Activated T-helper 1 cell treated with anti-CD3 and anti-CD28 coated beads, Interleukin-12 subunit alpha, Interleukin-12 subunit beta, Interleukin-2, Interleukin-4 antibody, amounts not matched to agents 30 ng/mL and 10 ng/mL and 1 ng/mL, durations not matched to agents 14 hours and 24 hours and 36 hours (primary cell): ENCODE results near the gene PRTFDC1. TPM values are rescaled to one million over a fixed set of nuclear protein-coding genes. Genes with fewer than 3 reads are reported as not detected.
"Not testable (repeated sequence)": the region's sequence is repeated elsewhere in the genome, so short reads cannot be mapped to it uniquely, and the experiment has no call there.

Experiments used
- DNase-seq: peaks from one replicate; pipeline ENCODE4 v3.0.0; 2021; ENCODE audit warnings: low spot score
- H3K27ac Mint-ChIP-seq: one replicate; pipeline ENCODE4 v1.8.0; 2021; ENCODE audit warnings: mild to moderate bottlenecking, mixed read lengths
- H3K27me3 Mint-ChIP-seq: one replicate; pipeline ENCODE4 v1.8.0; 2022; ENCODE audit warnings: mild to moderate bottlenecking, moderate library complexity, mixed read lengths; ENCODE audit not compliant: insufficient read depth
- H3K36me3 Mint-ChIP-seq: one replicate; pipeline ENCODE4 v1.8.0; 2021; ENCODE audit warnings: low read depth, mixed read lengths
- H3K4me1 Mint-ChIP-seq: one replicate; pipeline ENCODE4 v1.8.0; 2021; ENCODE audit warnings: low read depth, mixed read lengths
- H3K4me3 Mint-ChIP-seq: one replicate; pipeline ENCODE4 v1.8.0; 2021; ENCODE audit warnings: mild to moderate bottlenecking, moderate library complexity, mixed read lengths
- H3K9me3 Mint-ChIP-seq: one replicate; pipeline ENCODE4 v1.8.0; 2021; ENCODE audit warnings: mixed read lengths
- intact Hi-C: fragments of 100-400 bp; cut with micrococcal nuclease; formaldehyde crosslinking; loops from one replicate; pipeline ENCODE4 v1.15.1; 2024
- total RNA-seq: library from RNA; stranded (reverse); gene quantifications from 2 replicates; pipeline ENCODE4 v1.2.3, GENCODE V29; 2022

The PRTFDC1 gene
- total RNA-seq, 1 donor from 2014 or later = 0.57 TPM

- no peak overlapping the region for H3K4me3 Mint-ChIP-seq
Measured at GRCh38 chr10:24851629-24852028, 100.8 kb downstream of the PRTFDC1 start.

DNA sequence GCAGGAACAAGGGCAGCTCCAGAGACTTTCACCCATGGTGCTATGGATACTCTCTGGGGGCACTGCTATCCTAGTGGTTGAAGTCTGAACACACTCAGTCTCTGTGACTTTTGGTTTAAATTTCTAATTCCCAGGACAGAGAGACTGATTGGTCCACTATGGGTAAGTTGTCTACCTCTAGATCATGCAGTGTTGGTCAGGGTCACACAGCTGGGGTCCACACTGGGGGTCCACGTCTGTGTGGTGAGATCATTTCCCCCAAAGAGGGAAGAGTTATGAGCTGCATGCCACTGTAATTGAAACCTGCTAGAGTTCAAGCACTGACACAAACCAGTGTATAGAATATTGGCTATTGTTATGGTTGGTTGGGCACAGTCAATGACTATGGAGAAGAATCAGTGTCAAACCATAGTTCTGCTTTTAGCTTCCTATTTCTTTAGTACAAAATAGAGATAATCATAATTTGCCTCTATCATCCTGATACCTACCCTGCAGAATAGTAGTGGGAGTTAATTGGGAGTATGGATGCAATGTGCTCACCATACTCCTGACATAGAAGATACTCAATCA lies 101.6 kb downstream of the PRTFDC1 start:
- no peak for DNase-seq
- intact Hi-C loops = no loop called here
- no peak overlapping the region for H3K4me3 Mint-ChIP-seq
- H3K27me3 Mint-ChIP-seq = peaks cover 4% of the 10 kb centered on the region
- H3K27ac Mint-ChIP-seq = no peak overlapping the region
- H3K9me3 Mint-ChIP-seq = no peaks in the 10 kb centered on the region
- H3K36me3 Mint-ChIP-seq = no peaks in the 10 kb centered on the region
- H3K4me1 Mint-ChIP-seq = peaks cover 7% of the 10 kb centered on the region

More at GRCh38 chr10:24851629-24852028, 100.8 kb downstream of the PRTFDC1 start:
- intact Hi-C loops = no loop called here
- Mint-ChIP-seq H3K36me3 (no peaks in the 10 kb centered on the region), H3K9me3 (no peaks in the 10 kb centered on the region), H3K4me1 (peaks cover 7% of the 10 kb centered on the region), H3K27ac (no peak overlapping the region), H3K27me3 (peaks cover 4% of the 10 kb centered on the region)
- no peak for DNase-seq

DNA sequence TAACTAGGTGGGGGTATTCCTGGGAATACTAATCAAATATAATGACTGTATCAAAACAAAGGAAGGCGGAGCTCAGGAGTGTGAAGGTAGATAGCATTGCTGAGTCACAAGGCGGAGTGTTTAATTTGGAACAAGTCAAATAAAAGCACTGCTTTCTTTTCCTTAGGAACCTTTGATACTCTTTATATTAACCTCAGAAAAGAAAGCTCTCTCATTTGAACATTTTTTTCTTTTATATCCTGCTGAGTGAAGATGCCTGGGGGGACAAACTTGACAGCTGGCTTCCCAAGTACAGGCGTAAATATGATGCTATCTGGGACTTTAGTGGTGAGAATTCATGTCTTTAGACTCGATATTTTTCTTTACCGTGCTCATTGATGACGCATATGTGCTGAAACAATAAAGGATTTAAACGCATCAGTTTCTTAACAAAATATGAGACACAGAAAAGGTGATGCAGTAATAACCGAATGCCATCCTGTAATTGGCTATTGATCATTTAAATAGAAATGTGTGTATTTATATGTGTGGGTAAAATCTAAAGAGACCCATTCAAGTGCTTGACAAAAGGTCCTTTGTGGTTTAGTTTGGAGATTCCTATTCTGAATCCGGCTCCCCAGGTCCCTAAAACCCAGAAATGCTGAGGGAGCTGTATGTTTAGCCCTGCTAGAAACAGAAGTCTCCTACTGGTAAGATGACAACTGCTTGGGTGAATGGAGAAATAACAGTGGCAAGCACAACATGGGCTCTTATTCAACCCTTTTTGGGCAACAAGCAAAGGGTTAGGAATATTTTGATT lies 102.7 kb downstream of the PRTFDC1 start:
- Mint-ChIP-seq H3K9me3 (peaks cover 2% of the 10 kb centered on the region), H3K4me1 (peaks cover 10% of the 10 kb centered on the region), H3K27ac (no peak overlapping the region), H3K4me3 (no peak overlapping the region), H3K36me3 (no peaks in the 10 kb centered on the region), H3K27me3 (peaks cover 2% of the 10 kb centered on the region)
- intact Hi-C loops = no loop called here
- DNase-seq = no peak

- H3K4me1 Mint-ChIP-seq = peaks cover 12% of the 10 kb centered on the region
- no peaks in the 10 kb centered on the region for H3K27me3 Mint-ChIP-seq
- H3K36me3 Mint-ChIP-seq = no peaks in the 10 kb centered on the region
- H3K4me3 Mint-ChIP-seq = no peak overlapping the region
- H3K9me3 Mint-ChIP-seq = peaks cover 3% of the 10 kb centered on the region
- intact Hi-C loops = no loop called here
- H3K27ac Mint-ChIP-seq = no peak overlapping the region
- no peak for DNase-seq
Measured at GRCh38 chr10:24849051-24849450, 103.4 kb downstream of the PRTFDC1 start.

- H3K27me3 Mint-ChIP-seq = no peaks in the 10 kb centered on the region
- DNase-seq = no peak
- H3K9me3 Mint-ChIP-seq = peaks cover 3% of the 10 kb centered on the region
- intact Hi-C loops = no loop called here
- H3K4me1 Mint-ChIP-seq = peaks cover 12% of the 10 kb centered on the region
- H3K4me3 Mint-ChIP-seq = no peak overlapping the region
- no peaks in the 10 kb centered on the region for H3K36me3 Mint-ChIP-seq
- H3K27ac Mint-ChIP-seq = no peak overlapping the region
Measured at GRCh38 chr10:24848195-24848594, 104.2 kb downstream of the PRTFDC1 start.

DNA sequence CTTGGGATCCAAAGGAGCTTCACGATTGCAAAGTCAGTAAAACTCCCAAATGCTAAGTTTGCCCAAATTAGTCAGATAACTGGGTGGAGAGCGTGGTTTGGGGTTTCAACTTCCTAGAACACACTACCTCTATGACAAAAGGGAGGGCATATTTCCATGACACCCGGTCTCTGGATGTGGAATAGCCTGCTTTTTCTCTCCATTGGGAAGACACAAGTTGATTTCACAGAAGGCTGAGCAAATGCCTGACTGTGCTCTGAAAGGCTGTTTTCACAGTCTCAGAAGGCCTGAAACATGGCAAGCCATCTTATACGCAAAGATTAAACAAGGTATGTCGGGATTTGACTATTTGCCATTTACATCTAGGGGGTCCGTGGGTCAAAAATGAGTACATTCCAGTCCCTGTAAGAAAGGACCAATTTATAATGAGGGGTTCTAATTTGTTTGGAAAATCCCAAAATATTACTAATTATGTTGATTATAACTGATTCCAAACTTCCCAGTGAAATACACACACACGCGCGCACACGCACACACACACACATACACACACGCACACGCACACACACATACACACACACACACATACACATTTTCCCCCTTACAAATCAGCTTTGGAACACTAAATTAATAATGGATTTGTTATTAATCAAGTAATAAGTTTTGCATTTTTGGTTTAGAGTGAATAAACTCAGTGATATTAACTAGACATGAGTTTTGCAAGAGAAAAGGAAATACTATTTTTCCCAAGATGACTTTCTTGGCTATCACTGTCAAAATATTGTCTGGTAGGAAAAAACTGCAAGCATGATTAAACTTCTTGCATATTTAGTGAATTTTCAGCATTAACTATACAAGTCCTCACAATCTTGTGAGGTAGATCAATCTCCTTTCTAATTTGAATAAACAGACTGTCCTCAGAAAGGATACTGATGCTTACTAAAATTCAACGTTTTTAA lies 105.0 kb downstream of the PRTFDC1 start:
- H3K9me3 Mint-ChIP-seq = peaks cover 3% of the 10 kb centered on the region
- intact Hi-C loops = no loop called here
- H3K4me1 Mint-ChIP-seq = peaks cover 12% of the 10 kb centered on the region
- H3K27ac Mint-ChIP-seq = no peak overlapping the region
- H3K36me3 Mint-ChIP-seq = no peaks in the 10 kb centered on the region
- H3K27me3 Mint-ChIP-seq = no peaks in the 10 kb centered on the region
- no peak overlapping the region for H3K4me3 Mint-ChIP-seq
- DNase-seq = no peak

GRCh38 chr10:24844742-24845141 lies 107.7 kb downstream of the PRTFDC1 start:
- Mint-ChIP-seq H3K36me3 (no peaks in the 10 kb centered on the region), H3K4me3 (no peak overlapping the region), H3K27ac (no peak overlapping the region), H3K9me3 (peaks cover 3% of the 10 kb centered on the region), H3K27me3 (no peaks in the 10 kb centered on the region), H3K4me1 (peaks cover 5% of the 10 kb centered on the region)
- intact Hi-C loops = no loop called here
- DNase-seq = no peak

DNA sequence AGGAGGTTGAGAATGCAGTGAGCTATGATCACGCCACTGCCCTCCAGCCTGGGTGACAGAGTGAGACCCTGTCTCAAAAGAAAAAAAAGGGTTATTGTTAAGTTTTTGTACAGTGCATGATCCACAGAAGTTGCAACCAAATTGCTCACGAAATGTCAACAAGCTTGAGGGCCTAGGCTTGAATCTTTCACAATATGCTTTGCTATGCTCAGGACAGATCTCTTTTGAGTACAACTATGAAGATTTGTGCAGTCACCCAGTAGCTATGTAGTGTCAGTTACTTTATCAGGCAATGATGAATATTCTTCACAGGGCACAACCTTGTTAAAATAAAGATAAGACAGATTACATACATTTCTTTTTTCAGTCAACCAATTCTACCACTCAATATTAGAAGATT lies 109.2 kb downstream of the PRTFDC1 start:
- H3K4me1 Mint-ChIP-seq = peaks cover 5% of the 10 kb centered on the region
- peaks cover 3% of the 10 kb centered on the region for H3K9me3 Mint-ChIP-seq
- H3K36me3 Mint-ChIP-seq = no peaks in the 10 kb centered on the region
- H3K4me3 Mint-ChIP-seq = no peak overlapping the region
- no peak for DNase-seq
- H3K27ac Mint-ChIP-seq = no peak overlapping the region
- H3K27me3 Mint-ChIP-seq = no peaks in the 10 kb centered on the region
- intact Hi-C loops = no loop called here

GRCh38 chr10:24842856-24843255 lies 109.5 kb downstream of the PRTFDC1 start:
- peaks cover 3% of the 10 kb centered on the region for H3K9me3 Mint-ChIP-seq
- no peak for DNase-seq

DNA sequence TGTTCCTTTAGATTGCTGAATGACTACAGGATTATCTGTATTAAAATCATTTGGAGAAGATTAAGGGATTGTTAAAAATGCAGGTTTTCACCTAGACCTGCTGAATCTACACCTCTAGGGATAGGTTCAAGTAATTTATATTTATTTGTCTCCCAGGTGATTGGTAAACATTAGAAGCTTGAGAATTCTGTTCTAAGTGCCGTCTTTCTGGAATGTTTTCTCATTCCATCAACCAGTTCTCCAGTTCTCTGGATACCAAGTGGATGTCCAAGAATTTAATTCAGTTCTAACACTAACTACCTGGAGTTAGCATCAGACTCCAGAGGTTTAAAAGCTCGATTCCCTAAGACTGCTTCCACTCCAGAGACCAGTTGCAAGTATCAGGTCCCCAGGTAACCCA lies 110.9 kb downstream of the PRTFDC1 start:
- Mint-ChIP-seq H3K9me3 (peaks cover 7% of the 10 kb centered on the region), H3K27me3 (peaks cover 5% of the 10 kb centered on the region), H3K36me3 (no peaks in the 10 kb centered on the region), H3K27ac (no peak overlapping the region), H3K4me3 (no peak overlapping the region), H3K4me1 (peaks cover 7% of the 10 kb centered on the region)
- intact Hi-C loops = no loop called here
- DNase-seq = no peak

More at GRCh38 chr10:24842856-24843255, 109.5 kb downstream of the PRTFDC1 start:
- no peaks in the 10 kb centered on the region for H3K36me3 Mint-ChIP-seq
- H3K4me3 Mint-ChIP-seq = no peak overlapping the region
- H3K4me1 Mint-ChIP-seq = peaks cover 5% of the 10 kb centered on the region
- H3K27me3 Mint-ChIP-seq = no peaks in the 10 kb centered on the region
- no peak overlapping the region for H3K27ac Mint-ChIP-seq
- intact Hi-C loops = no loop called here

GRCh38 chr10:24840784-24841183 lies 111.6 kb downstream of the PRTFDC1 start:
- Mint-ChIP-seq H3K4me3 (no peak overlapping the region), H3K36me3 (no peaks in the 10 kb centered on the region), H3K27ac (no peak overlapping the region), H3K4me1 (peaks cover 14% of the 10 kb centered on the region), H3K27me3 (peaks cover 5% of the 10 kb centered on the region), H3K9me3 (peaks cover 7% of the 10 kb centered on the region)
- intact Hi-C loops = no loop called here
- DNase-seq = no peak

GRCh38 chr10:24837781-24838180 lies 114.6 kb downstream of the PRTFDC1 start:
- H3K4me1 Mint-ChIP-seq, H3K4me3 Mint-ChIP-seq, H3K36me3 Mint-ChIP-seq, intact Hi-C loops, DNase-seq, H3K9me3 Mint-ChIP-seq, H3K27ac Mint-ChIP-seq, H3K27me3 Mint-ChIP-seq: not testable (repeated sequence)

GRCh38 chr10:24834869-24835268 lies 117.5 kb downstream of the PRTFDC1 start:
- intact Hi-C loops = no loop called here
- no peaks in the 10 kb centered on the region for H3K36me3 Mint-ChIP-seq
- H3K9me3 Mint-ChIP-seq = peaks cover 8% of the 10 kb centered on the region
- DNase-seq = no peak
- peaks cover 13% of the 10 kb centered on the region for H3K27me3 Mint-ChIP-seq
- H3K27ac Mint-ChIP-seq = no peak overlapping the region
- no peak overlapping the region for H3K4me3 Mint-ChIP-seq
- H3K4me1 Mint-ChIP-seq = peaks cover 9% of the 10 kb centered on the region
